A673 (cell line): Measurements from ENCODE around the gene BRD2.

Experiments
- EZH2 ChIP-seq: fragments of 200-600 bp; sonication (generic); IDR thresholded peaks from 2 replicates; pipeline ENCODE4 v1.6.1; 2017; ENCODE audit warnings: borderline replicate concordance, low read depth, mild to moderate bottlenecking, mixed read lengths, antibody characterized with exemption, low read length; ENCODE audit not compliant: poor library complexity, severe bottlenecking
- TF ChIP-seq, protein P1 (sequence below): fragments of 300-800, 200-600 bp; sonication (generic); conservative IDR thresholded peaks from 2 replicates; pipeline ENCODE4 v1.5.1; 2017; ENCODE audit warnings: low read depth, mild to moderate bottlenecking, antibody characterized with exemption, low read length, moderate library complexity, mixed read lengths

GRCh38 chr6:33001685-33002084, 33.3 kb downstream of the BRD2 start:
- TF ChIP-seq, protein P1, sequence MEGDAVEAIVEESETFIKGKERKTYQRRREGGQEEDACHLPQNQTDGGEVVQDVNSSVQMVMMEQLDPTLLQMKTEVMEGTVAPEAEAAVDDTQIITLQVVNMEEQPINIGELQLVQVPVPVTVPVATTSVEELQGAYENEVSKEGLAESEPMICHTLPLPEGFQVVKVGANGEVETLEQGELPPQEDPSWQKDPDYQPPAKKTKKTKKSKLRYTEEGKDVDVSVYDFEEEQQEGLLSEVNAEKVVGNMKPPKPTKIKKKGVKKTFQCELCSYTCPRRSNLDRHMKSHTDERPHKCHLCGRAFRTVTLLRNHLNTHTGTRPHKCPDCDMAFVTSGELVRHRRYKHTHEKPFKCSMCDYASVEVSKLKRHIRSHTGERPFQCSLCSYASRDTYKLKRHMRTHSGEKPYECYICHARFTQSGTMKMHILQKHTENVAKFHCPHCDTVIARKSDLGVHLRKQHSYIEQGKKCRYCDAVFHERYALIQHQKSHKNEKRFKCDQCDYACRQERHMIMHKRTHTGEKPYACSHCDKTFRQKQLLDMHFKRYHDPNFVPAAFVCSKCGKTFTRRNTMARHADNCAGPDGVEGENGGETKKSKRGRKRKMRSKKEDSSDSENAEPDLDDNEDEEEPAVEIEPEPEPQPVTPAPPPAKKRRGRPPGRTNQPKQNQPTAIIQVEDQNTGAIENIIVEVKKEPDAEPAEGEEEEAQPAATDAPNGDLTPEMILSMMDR = no peak
- TF ChIP-seq EZH2 = no peak
